SK-N-SH treated with all-trans-retinoic acid at 6 μM for 48 hours (cell line): ENCODE results near the gene OLA1.

Source experiments
- ATAC-seq: fragments of 200-7000 bp; cut with Tn5 transposase; 3 replicates; pipeline ENCODE4 v1.9.1; 2020; ENCODE audit warnings: mild to moderate bottlenecking, moderate library complexity
- ARNTL ChIP-seq: fragments of 450-650 bp; formaldehyde crosslinking; IDR thresholded peaks from 2 replicates; pipeline ENCODE4 v1.5.0; 2020; ENCODE audit warnings: low read depth, mild to moderate bottlenecking, moderate library complexity, borderline replicate concordance
- BACH2 ChIP-seq: fragments of 250-450 bp; sonication (Bioruptor Pico); IDR thresholded peaks from 2 replicates; pipeline ENCODE4 v1.9.0; 2021; ENCODE audit warnings: mild to moderate bottlenecking, borderline replicate concordance
- CSDC2 ChIP-seq: fragments of 250-450 bp; sonication (Bioruptor Pico); IDR thresholded peaks from 2 replicates; pipeline ENCODE4 v1.5.0; 2020; ENCODE audit warnings: mild to moderate bottlenecking, moderate library complexity
- CSRNP3 ChIP-seq: fragments of 250-450 bp; sonication (Bioruptor Pico); IDR thresholded peaks from 2 replicates; pipeline ENCODE4 v1.5.1; 2021; ENCODE audit warnings: mild to moderate bottlenecking, moderate library complexity
- GLIS3 ChIP-seq: fragments of 250-450 bp; sonication (Bioruptor Pico); IDR thresholded peaks from 2 replicates; pipeline ENCODE4 v1.5.0; 2020; ENCODE audit warnings: mild to moderate bottlenecking, moderate library complexity
- ISL1 ChIP-seq: fragments of 250-450 bp; sonication (Bioruptor Pico); IDR thresholded peaks from 2 replicates; pipeline ENCODE4 v2.1.2; 2022; ENCODE audit warnings: mild to moderate bottlenecking, moderate library complexity
- OSR1 ChIP-seq: fragments of 250-450 bp; sonication (Bioruptor Pico); IDR thresholded peaks from 2 replicates; pipeline ENCODE4 v1.8.0; 2022; ENCODE audit warnings: moderate library complexity, mild to moderate bottlenecking, inconsistent platforms
- PATZ1 ChIP-seq: fragments of 250-450 bp; sonication (Bioruptor Pico); IDR thresholded peaks from 2 replicates; pipeline ENCODE4 v1.8.0; 2020; ENCODE audit warnings: mild to moderate bottlenecking, moderate library complexity, borderline replicate concordance
- POU6F1 ChIP-seq: fragments of 250-450 bp; sonication (Bioruptor Pico); IDR thresholded peaks from 2 replicates; pipeline ENCODE4 v1.8.0; 2021; ENCODE audit warnings: low read depth, mild to moderate bottlenecking, moderate library complexity, borderline replicate concordance
- RARB ChIP-seq: fragments of 250-450 bp; sonication (Bioruptor Pico); IDR thresholded peaks from 2 replicates; pipeline ENCODE4 v1.8.0; 2021; ENCODE audit warnings: mild to moderate bottlenecking, moderate library complexity
- SNAI2 ChIP-seq: fragments of 250-450 bp; sonication (Bioruptor Pico); IDR thresholded peaks from 2 replicates; pipeline ENCODE4 v1.5.0; 2020; ENCODE audit warnings: mild to moderate bottlenecking, moderate library complexity
- TCF4 ChIP-seq: fragments of 250-450 bp; sonication (Bioruptor Pico); IDR thresholded peaks from 2 replicates; pipeline ENCODE4 v1.8.0; 2021; ENCODE audit warnings: mild to moderate bottlenecking, moderate library complexity, borderline replicate concordance
- TOX ChIP-seq: fragments of 250-450 bp; sonication (Bioruptor Pico); IDR thresholded peaks from 2 replicates; pipeline ENCODE4 v1.8.0; 2021; ENCODE audit warnings: mild to moderate bottlenecking, moderate library complexity, borderline replicate concordance
- TSHZ2 ChIP-seq: fragments of 250-450 bp; sonication (Bioruptor Pico); IDR thresholded peaks from 2 replicates; pipeline ENCODE4 v1.5.0; 2020; ENCODE audit warnings: mild to moderate bottlenecking, moderate library complexity
- ZFP3 ChIP-seq: fragments of 250-450 bp; sonication (Bioruptor Pico); IDR thresholded peaks from 2 replicates; pipeline ENCODE4 v1.5.0; 2020; ENCODE audit warnings: mild to moderate bottlenecking, moderate library complexity
- ZFP30 ChIP-seq: fragments of 450-650 bp; formaldehyde crosslinking; IDR thresholded peaks from 2 replicates; pipeline ENCODE4 v1.5.0; 2022; ENCODE audit warnings: mild to moderate bottlenecking, moderate library complexity
- ZNF565 ChIP-seq: fragments of 450-650 bp; formaldehyde crosslinking; conservative IDR thresholded peaks from 2 replicates; pipeline ENCODE4 v1.5.0; 2020; ENCODE audit warnings: low read depth, mild to moderate bottlenecking, moderate library complexity
- ZNF70 ChIP-seq: fragments of 450-650 bp; formaldehyde crosslinking; IDR thresholded peaks from 2 replicates; pipeline ENCODE4 v1.5.0; 2020; ENCODE audit warnings: mild to moderate bottlenecking, moderate library complexity
- ZNF8 ChIP-seq: fragments of 450-650 bp; formaldehyde crosslinking; IDR thresholded peaks from 2 replicates; pipeline ENCODE4 v1.5.0; 2020; ENCODE audit warnings: mild to moderate bottlenecking, moderate library complexity

OLA1 gene

GRCh38 chr2:174142290-174142689, 106.0 kb downstream of the OLA1 start:
- no peak for ATAC-seq
- no peak for TF ChIP-seq PATZ1 (CRISPR knock-in tag)
- peak; percentile 66; the same call in 1 of the 2 replicates for TF ChIP-seq TCF4 (CRISPR knock-in tag)
- peak; percentile 89; the same call in 1 of the 2 replicates for TF ChIP-seq TSHZ2 (CRISPR knock-in tag)

GRCh38 chr2:174138161-174138560, 110.2 kb downstream of the OLA1 start:
- no peak for ATAC-seq
- TF ChIP-seq SNAI2 (no peak), ZNF8 (CRISPR knock-in tag) (no peak), ZFP3 (CRISPR knock-in tag) (no peak), ARNTL (CRISPR knock-in tag) (no peak), POU6F1 (CRISPR knock-in tag) (no peak), TOX (CRISPR knock-in tag) (no peak), TCF4 (CRISPR knock-in tag) (no peak), CSRNP3 (CRISPR knock-in tag) (no peak), GLIS3 (no peak), PATZ1 (CRISPR knock-in tag) (no peak), RARB (CRISPR knock-in tag) (no peak)

GRCh38 chr2:174135981-174136380, 112.4 kb downstream of the OLA1 start:
- TF ChIP-seq ZFP30 (CRISPR knock-in tag) (no peak), TSHZ2 (CRISPR knock-in tag) (no peak), BACH2 (no peak), OSR1 (CRISPR knock-in tag) (no peak), CSDC2 (CRISPR knock-in tag) (no peak), RARB (CRISPR knock-in tag) (no peak), ZNF565 (CRISPR knock-in tag) (no peak), ZNF70 (CRISPR knock-in tag) (no peak), ISL1 (no peak), TCF4 (CRISPR knock-in tag) (no peak), POU6F1 (CRISPR knock-in tag) (no peak), PATZ1 (CRISPR knock-in tag) (no peak)
- no peak for ATAC-seq
